Jurkat, Clone E6-1 (cell line): ENCODE data around the gene DLGAP1.
"Not testable (repeated sequence)": the region's sequence is repeated elsewhere in the genome, so short reads cannot be mapped to it uniquely, and the experiment has no call there.

Source experiments
- DNase-seq: peaks from one replicate; pipeline ENCODE4 v3.0.0-alpha.2; 2011; ENCODE audit warnings: low read depth, low spot score
- H3K4me3 ChIP-seq: 2 replicates; pipeline ENCODE4 v1.5.1; 2011; ENCODE audit warnings: mild to moderate bottlenecking, low read length, control low read depth, moderate library complexity

The DLGAP1 gene

DNA sequence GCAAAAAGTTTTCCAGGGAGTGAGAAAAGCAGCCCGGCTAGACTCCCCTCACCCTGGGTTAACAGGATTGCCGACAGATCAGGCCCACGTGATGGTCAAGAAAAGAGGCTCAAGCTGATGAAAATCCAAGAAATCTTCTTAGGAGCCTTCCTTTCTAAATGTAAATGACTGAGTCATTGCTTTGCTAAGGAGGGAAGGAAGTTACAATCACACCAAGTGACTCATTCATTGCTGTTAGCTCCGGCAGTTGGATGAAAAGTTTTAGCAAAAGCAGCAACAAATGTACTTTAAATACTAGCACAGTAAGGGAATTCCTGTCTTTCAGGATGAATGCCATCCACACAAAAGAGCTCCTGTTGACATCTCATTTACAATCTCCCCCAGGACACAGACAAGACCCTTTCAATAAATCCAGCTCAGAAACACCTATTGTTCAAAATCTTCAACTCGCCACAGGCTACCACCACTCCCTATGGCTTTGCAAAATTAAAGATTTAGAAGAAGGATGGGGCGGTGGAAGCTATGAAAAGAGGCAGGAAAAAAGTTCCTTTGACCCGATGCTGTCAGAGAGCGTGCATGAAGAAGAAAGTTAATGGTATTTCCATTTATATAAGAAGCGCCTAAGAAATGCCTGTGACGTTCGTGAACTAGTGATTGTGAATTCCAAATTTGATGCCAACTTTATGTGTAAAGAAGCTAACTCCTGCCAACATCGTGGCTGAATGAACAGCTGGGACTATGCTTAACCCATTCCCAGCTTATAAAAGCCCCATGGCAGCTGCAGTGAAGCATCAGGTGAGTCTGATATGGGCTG lies 851.5 kb downstream of the DLGAP1 start:
- no peak overlapping the region for H3K4me3 ChIP-seq
- DNase-seq, result no peak

DNA sequence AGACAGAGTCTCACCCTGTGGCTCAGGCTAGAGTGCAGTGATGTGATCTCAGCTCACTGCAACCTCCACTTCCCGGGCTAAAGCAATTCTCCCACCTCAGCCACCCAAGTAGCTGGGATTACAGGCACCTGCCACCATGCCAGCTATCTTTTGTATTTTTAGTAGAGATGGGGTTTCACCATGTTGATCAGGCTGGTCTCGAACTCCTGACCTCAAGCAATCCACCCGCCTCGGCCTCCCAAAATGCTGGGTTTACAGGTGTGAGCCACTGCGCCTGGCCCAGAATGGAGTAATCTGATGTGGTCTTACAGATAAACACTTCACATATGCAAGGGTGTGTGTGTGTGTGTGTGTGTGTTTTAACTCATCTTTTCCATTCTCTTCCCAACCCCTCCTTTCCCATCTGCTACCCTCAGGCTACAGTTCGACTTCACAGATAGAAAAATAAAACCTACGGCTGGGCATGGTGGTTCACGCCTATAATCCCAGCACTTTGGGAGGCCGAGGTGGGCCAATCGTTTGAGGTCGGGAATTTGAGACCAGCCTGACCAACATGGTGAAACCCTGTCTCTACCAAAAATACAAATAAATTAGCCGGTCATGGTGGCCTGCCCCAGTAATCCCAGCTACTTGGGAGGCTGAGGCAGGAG lies 853.9 kb downstream of the DLGAP1 start:
- DNase-seq, H3K4me3 ChIP-seq: not testable (repeated sequence)

DNA sequence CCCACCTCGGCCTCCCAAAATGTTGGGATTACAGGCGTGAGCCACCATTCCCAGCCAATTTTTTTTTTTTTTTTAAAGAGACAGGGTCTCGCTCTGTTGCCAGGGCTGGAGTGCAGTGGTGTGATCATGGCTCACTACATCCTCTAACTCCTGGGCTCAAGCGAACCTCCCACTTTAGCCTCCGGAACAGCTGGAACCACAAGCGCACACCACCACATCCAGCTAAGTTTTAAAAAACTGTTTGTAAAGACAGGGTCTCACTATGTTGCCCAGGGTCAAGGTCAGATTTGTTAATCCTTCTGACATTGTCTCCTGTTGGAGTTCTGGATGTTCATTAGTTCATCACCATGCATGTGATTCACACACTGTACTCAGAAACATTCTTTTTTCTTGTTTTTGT lies 855.2 kb downstream of the DLGAP1 start:
- DNase-seq, result no peak
- H3K4me3 ChIP-seq, result no peak overlapping the region

DNA sequence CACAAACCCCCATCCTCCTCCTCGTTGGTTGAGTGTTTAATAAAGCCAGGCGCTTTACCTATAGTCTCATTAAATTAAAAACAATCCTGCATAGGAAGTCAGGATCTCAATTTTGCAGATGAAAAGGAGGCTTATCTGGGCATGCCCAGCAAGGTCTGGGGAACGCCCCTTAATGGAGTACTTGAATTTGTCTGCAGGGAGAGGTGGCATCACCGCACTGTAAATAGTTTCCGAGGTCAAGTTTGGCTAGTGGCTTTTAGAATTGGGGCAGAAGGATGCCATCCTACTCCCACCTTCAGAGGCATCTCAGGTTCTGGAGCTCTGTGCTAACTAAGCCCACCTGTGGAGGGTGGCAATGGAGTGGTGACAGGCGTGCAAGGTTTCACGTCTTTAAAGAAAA lies 855.9 kb downstream of the DLGAP1 start:
- H3K4me3 ChIP-seq, result no peak overlapping the region
- DNase-seq, result no peak

DNA sequence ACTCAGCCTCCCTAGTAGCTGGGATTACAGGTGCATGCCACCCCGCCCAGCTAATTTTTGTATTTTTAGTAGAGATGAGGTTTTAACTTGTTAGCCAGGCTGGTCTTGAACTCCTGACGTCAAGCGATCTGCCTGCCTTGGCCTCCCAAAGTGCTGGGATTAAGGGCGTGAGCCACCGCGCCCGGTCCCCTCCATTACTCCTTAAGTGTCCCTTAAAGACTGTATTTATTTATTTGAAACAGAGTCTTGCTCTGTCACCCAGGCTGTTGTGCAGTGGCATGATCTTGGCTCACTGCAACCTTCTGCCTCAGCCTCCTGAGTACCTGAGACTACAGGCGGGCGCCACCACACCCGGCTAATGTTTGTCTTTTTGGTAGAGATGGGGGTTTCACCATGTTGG lies 856.5 kb downstream of the DLGAP1 start:
- no peak for DNase-seq
- no peak overlapping the region for H3K4me3 ChIP-seq

DNA sequence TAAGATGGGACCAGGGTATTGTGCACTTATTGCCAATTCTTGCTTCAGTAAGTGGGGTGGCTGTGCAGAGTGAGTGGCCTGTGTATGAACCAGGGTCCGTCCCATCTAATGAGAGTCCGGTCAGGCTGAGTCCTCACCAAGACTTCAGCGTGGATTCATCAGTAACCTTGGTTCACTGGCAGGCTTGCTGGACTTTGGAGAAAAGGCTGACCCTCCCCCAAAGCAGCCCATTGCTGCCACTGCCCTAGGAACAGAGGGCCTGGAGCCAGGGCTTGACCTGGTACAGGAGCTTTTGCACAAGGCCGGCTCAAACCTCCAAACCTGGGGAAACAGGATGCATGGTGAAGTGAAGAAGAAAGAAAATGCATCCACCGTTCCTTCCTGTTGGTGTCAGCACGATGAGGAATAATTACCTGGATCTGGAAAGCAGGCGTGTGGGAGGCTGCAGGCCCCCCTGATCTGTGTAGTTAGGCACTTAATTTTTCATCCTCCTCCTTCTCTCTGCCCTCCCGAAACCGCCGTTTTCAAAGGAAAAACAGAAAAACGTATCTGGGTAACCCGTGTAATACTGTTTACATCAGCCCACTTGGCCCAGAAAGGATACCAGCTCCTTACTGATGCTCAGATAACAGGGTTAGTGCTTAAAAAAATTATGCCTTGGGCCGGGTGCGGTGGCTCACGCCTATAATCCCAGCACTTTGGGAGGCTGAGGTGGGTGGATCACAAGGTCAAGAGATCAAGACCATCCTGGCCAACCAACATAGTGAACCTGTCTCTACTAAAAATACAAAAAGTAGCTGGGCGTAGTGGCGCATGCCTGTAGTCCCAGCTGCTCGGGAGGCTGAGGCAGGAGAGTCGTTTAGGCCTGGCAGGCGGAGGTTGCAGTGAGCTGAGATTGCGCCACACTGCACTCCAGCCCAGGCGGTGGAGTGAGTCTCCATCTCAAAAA lies 857.4 kb downstream of the DLGAP1 start:
- DNase-seq, result no peak
- no peak overlapping the region for H3K4me3 ChIP-seq

DNA sequence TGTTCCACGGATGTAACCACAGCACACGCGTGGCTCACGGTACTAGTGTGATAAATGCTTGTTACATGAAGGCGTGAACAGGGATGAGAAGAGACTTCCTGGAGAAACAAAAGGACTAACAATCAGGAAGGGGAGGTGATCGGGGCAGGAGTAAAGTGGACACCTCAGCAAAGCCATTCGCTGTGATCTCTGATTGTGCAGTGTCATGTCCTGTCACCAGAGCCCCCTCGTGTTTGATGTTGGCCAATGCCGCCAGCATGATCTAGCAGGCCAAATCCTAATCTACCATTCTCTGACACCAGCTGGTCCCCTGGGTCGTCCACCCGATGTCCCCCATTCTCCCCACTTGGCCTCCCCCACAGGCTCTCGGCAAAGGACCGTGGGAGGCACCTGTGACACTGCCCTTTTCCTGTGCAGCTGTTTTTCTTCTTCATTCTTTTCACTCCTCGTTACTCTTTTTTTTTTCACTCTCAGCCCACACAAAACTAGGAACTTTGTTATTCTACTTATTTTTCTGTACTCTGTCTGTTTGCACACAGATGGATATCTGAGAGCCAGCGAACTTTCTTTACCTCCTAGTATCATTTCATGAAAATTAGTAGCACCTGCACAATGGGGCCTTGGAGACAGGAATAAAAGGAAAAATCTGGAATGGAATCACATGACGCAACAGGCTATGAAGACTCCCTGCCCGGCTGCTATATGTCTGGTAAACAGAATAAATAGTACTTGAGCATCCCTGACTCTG lies 858.3 kb downstream of the DLGAP1 start:
- DNase-seq, result no peak
- no peak overlapping the region for H3K4me3 ChIP-seq

DNA sequence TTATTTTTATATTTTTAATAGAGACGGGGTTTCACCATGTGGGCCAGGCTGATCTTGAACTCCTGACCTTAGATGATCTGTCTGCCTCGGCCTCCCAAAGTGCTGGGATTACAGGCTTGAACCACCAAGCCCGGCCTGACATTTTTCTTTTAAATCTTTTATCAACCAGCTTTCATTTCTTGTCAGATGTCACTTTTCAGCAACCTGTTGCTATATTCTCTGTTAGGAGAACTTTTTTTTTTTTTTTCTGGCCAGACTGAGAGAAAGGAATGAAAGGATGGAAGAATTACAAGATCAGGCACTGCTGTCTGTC lies 858.8 kb downstream of the DLGAP1 start:
- DNase-seq, result no peak
- H3K4me3 ChIP-seq, result no peak overlapping the region

DNA sequence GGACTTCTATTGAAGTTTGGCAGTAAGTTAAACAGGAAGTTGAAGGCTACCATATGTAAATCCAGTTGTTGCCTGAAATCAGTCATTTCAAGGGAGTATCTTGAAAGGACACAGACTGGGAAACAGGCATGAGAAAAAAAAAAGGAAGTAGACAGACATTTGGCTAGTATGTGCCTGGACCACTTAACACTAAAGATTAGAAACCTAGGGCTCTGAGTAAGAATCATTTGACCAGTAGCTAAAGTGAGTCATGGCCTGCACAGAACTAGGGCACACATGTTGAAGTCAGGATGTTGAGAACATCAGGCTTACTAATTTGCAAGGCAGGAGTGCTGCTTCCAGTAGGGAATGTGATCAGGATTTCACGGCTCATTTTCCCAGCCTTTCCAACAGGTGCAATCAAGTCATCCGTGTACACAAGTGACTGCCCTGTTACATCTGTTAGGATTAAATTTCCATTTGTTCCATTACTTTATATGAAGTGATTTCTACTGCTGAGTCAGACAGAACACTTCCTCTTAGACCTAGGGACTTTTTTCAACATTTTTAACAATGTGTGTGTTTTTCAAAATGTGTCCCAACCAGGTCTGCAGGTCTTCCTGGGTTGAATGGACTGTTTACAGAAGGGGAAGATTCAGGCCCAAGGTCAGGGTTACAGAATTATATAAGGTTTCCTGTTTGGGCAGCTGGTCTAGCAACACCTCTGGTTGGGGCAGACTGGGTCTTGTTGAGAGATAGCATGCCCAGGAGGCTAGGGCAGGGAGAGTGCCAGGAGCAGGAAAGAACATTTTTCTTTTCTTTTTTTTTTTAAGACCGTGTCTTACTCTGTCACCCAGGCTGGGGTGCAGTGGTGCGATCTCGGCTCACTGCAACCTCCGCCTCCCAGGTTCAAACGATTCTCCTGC lies 859.5 kb downstream of the DLGAP1 start:
- H3K4me3 ChIP-seq, result peak overlapping the region; percentile 66; the same call in 1 of the 2 replicates
- no peak for DNase-seq

DNA sequence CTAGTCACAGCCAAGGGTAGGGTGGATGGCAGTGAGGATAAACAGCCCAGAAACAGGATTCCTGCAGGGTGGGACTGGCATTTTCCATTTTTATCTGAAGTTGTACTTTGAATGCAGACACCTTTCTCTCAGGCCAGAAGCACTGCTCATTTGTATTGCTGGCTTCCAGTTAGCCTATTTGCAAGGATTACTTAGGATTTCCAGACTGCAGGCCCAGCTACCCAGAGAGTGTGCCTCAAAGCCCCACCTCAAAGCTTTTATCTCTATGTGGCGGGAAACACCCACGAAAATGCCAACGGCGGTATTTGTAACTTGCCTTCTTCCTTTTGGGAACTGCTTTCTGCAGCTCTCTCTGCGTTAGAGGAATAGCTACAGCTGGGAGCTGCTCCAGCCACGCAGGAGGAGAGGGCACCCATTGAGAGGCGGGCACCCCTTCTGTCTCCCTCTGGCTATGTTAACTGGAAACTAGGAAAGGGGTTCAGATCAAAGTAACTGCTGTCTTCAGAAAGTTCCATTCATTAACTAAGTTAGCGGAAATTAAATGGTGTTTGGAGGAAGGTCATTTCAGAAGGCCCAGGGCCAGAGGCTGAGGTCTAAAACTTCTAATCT lies 860.2 kb downstream of the DLGAP1 start:
- DNase-seq, result no peak
- H3K4me3 ChIP-seq, result peak overlapping the region; percentile 66

DNA sequence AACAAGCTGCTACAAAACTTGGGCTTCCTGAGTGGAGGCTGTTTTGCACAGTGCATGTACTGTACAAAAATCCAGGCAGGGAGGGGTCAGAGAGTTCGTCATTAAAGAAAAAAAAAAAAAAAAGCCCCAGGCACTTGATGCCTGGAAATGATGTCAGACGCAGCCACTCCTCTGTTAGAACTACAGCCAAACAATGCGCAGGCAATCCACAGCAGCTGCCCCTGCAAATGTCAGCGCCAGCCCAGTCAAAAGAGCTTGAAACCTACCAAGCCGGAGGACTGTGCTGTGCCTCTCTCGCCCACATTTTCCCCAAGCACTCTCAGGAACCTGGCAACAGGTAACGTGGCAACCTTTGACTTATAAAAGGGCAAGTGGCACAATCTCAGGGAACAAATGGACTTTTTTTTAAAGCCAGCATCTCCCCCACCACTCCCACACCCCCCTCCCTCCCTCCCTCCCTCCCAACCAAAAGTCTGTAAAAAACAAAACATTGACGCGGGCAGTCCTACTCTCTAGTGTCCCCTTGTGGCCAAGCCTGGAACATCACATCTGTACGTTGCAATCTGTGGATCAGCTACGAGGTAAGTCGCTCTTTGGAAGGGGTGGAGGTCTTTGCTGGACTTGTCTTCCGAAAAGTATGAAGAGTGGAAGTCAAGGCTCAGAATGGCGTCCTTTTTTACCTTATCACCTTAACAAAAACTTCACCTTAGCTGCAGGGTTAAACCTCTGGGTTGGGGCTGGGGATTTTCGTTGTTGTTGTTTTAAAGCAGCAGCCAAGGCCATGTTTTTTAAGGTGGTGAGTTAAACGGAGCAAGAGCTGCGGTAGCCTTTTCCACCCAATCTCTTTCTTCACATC lies 861.0 kb downstream of the DLGAP1 start:
- peak overlapping the region; percentile 66 for H3K4me3 ChIP-seq
- peak; percentile 91 for DNase-seq

DNA sequence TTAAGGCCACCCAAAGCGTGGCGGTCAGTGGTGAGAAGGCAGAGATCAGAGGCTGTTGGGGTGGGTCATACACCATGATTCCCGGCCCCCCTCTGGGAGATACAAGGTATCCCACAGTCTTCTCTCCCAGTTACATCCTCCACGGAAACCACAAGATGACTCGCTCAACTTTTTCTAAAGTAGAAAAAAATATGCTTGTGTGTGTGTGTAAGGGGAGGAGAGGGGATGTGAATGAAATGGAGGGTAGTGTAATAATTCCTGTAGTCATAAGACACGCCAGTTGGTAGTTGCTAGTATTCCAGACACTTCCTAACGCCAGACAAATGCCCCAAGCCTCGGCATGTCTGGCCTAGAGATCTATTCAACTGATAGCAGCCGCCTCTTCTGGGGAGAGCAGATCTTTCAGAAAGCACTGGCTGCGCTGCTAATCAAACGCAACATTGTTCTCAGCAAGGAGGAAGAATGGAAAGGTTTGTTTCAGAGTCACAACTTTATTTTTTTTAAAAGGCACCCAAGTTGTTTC lies 861.7 kb downstream of the DLGAP1 start:
- no peak for DNase-seq
- H3K4me3 ChIP-seq, result peak overlapping the region; percentile 66

DNA sequence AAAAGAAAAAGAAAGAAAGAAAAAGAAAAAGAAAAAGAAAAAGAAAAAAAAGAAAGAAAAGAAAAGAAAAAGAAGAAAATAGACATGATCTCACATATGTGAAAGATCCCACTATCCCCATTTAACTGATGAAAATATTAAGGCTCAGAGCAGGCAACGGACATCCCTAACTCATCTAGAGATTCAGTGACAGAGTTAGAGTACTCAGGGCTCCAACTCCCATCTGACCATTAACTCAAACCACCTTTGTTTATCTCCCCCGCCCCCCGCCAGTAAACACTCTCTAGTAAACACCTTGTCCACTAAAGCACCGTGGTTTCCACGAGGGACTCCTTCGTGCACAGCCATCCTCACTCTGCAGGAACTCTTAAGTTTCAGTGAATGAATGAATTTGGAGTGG lies 862.2 kb downstream of the DLGAP1 start:
- no peak overlapping the region for H3K4me3 ChIP-seq
- DNase-seq, result no peak

DNA sequence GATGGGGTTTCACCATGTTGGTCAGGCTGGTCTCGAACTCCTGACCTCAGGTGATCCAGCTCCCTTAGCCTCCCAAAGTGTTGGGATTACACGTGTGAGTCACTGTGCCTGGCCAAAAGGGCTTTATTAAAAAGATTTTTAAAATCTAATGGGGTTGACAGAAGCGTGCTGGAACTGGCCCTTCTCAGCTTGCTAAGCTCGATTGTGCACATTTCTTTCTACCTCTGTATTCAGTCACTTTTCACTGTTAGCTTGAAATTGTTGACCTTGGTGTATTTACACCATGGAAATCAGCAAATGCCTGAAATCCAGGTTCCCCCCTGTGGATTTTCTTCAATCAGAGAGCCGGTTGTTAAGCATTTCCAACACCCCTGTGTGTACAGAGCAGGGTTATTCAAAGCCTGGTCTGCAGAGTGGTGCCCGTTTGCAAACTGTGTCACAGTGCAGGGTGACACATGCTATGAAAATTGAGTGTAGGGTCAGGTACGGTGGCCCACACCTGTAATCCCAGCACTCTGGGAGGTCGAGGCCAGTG lies 864.9 kb downstream of the DLGAP1 start:
- no peak for DNase-seq
- no peak overlapping the region for H3K4me3 ChIP-seq

DNA sequence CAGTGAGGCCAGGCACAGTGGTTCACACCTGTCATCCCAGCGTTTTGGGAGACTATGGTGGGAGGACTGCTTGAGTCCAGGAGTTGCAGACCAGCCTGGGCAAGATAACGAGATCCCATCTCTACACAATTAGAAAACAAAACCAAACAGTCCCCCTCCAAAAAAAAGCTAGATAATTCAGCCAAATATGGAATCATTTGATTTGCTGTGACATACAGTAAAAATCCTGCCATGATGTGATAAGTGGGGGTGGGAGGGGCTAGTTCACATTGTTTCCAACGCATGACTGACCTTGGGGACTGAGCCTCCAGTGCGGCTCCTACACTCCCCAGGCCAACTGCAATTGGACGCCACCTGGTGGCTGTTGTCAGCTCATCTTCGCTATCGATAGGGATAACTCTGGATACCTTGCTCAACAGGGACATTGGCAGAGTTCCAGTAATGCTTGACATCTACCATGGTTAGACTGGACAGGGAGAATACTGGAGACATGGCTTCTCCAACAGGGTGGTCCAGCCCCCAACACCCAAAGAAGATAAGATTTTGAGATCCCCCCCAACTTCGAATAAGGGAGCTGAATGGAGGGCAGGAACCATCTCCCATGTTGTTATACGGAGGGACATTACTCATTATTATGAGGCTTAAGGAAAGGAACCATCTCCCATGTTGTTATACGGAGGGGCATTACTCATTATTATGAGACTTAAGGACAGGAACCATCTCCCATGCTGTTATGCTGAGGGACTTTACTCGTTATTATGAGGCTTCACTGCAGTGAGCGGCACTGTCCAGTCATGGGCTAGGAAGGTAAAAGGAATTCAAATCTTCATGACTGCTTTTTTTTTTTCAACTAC lies 869.2 kb downstream of the DLGAP1 start:
- no peak overlapping the region for H3K4me3 ChIP-seq
- peak; percentile 52 for DNase-seq
